Activated CD8-positive, alpha-beta memory T cell treated with anti-CD3 and anti-CD28 coated beads, Interleukin-2, amount 50 U/mL, for 48 hours (primary cell): ENCODE measurements around the gene EVA1C.
A peak's percentile ranks its signal among the peaks of the same experiment; 100 is the strongest.
"Not testable (repeated sequence)": the region's sequence is repeated elsewhere in the genome, so short reads cannot be mapped to it uniquely, and the experiment has no call there.

Experiments used
- DNase-seq: peaks from one replicate; pipeline ENCODE4 v3.0.0-alpha.2; 2020

EVA1C gene

GRCh38 chr21:32506411-32506965 lies 94.0 kb downstream of the EVA1C start:
- DNase-seq = not testable (repeated sequence)

- no peak for DNase-seq
These were observed 94.9 kb downstream of the EVA1C start for GRCh38 chr21:32507342-32507919.

- DNase-seq = not testable (repeated sequence)
These were observed 95.5 kb downstream of the EVA1C start for GRCh38 chr21:32508036-32508435.

GRCh38 chr21:32508558-32508957 lies 96.1 kb downstream of the EVA1C start:
- no peak for DNase-seq

- DNase-seq = not testable (repeated sequence)
These were observed 96.5 kb downstream of the EVA1C start for GRCh38 chr21:32508975-32509374.

GRCh38 chr21:32514275-32515055 lies 102.0 kb downstream of the EVA1C start:
- no peak for DNase-seq

GRCh38 chr21:32515874-32516273 lies 103.4 kb downstream of the EVA1C start:
- no peak for DNase-seq

GRCh38 chr21:32516756-32517649 lies 104.5 kb downstream of the EVA1C start:
- DNase-seq = no peak

GRCh38 chr21:32519945-32520874 lies 107.7 kb downstream of the EVA1C start:
- DNase-seq = no peak

GRCh38 chr21:32520875-32521735 lies 108.6 kb downstream of the EVA1C start:
- no peak for DNase-seq

- DNase-seq = no peak
These were observed 109.3 kb downstream of the EVA1C start for GRCh38 chr21:32521736-32522355.

- no peak for DNase-seq
These were observed 111.0 kb downstream of the EVA1C start for GRCh38 chr21:32523463-32523862.

- no peak for DNase-seq
These were observed 111.6 kb downstream of the EVA1C start for GRCh38 chr21:32523988-32524719.

- DNase-seq = no peak
These were observed 112.8 kb downstream of the EVA1C start for GRCh38 chr21:32525282-32525681.

GRCh38 chr21:32529679-32530078 lies 117.2 kb downstream of the EVA1C start:
- no peak for DNase-seq

GRCh38 chr21:32530809-32531208 lies 118.3 kb downstream of the EVA1C start:
- peak; percentile 13 for DNase-seq

- DNase-seq = peak; percentile 12
These were observed 119.1 kb downstream of the EVA1C start for GRCh38 chr21:32531561-32531960.

- no peak for DNase-seq
These were observed 120.1 kb downstream of the EVA1C start for GRCh38 chr21:32532636-32533035.

- no peak for DNase-seq
These were observed 120.5 kb downstream of the EVA1C start for GRCh38 chr21:32533053-32533452.

GRCh38 chr21:32533611-32534010 lies 121.1 kb downstream of the EVA1C start:
- no peak for DNase-seq
